HepG2 (cell line): ENCODE data around the gene PDGFB. TPM values are rescaled to one million over a fixed set of nuclear protein-coding genes. Genes with fewer than 3 reads are reported as not detected.

ENCODE experiments used
- E2F2 ChIP-seq: sonication (generic); formaldehyde crosslinking; IDR thresholded peaks from 2 replicates; pipeline ENCODE4 v1.4.0; 2020; ENCODE audit warnings: missing genetic modification reagents, borderline replicate concordance
- GRHL1 ChIP-seq: sonication (generic); formaldehyde crosslinking; conservative IDR thresholded peaks from 2 replicates; pipeline ENCODE4 v1.8.0; 2022; ENCODE audit warnings: missing genetic modification reagents
- KDM2A ChIP-seq: sonication (generic); formaldehyde crosslinking; IDR thresholded peaks from 2 replicates; pipeline ENCODE4 v1.4.0; 2020; ENCODE audit warnings: low read depth, missing genetic modification reagents, borderline replicate concordance
- NR2C2 ChIP-seq: sonication (generic); formaldehyde crosslinking; IDR thresholded peaks from 2 replicates; pipeline ENCODE4 v1.4.0; 2020; ENCODE audit warnings: missing genetic modification reagents, mild to moderate bottlenecking, moderate library complexity, borderline replicate concordance
- PLSCR1 ChIP-seq: sonication (generic); formaldehyde crosslinking; IDR thresholded peaks from 2 replicates; pipeline ENCODE4 v1.5.0; 2020; ENCODE audit warnings: missing genetic modification reagents, mild to moderate bottlenecking, borderline replicate concordance
- SMAD3 ChIP-seq: sonication (generic); formaldehyde crosslinking; IDR thresholded peaks from 2 replicates; pipeline ENCODE4 v1.4.0; 2020; ENCODE audit warnings: missing genetic modification reagents
- SRSF1 ChIP-seq: fragments of 200-400 bp; formaldehyde crosslinking; optimal IDR thresholded peaks from 2 replicates; pipeline ENCODE3; 2017; ENCODE audit warnings: mild to moderate bottlenecking, low read depth, low read length, moderate library complexity
- YY1 ChIP-seq: IDR thresholded peaks from 2 replicates; pipeline ENCODE4 v1.6.1; 2011; ENCODE audit warnings: low read length, low read depth, moderate library complexity, mild to moderate bottlenecking; ENCODE audit not compliant: insufficient read depth, insufficient replicate concordance
- ZFP1 ChIP-seq: IDR thresholded peaks from 2 replicates; pipeline ENCODE4 v1.6.1; 2016
- ZNF33A ChIP-seq: sonication (generic); formaldehyde crosslinking; IDR thresholded peaks from 2 replicates; pipeline ENCODE4 v1.5.1; 2020; ENCODE audit warnings: missing genetic modification reagents, mild to moderate bottlenecking, moderate library complexity, borderline replicate concordance
- ZNF841 ChIP-seq: sonication (generic); formaldehyde crosslinking; IDR thresholded peaks from 2 replicates; pipeline ENCODE4 v1.8.1; 2023; ENCODE audit warnings: missing genetic modification reagents, borderline replicate concordance
- polyA plus RNA-seq, 8 experiments: library from polyadenylated mRNA; depleted of rRNA in 3 of 8; stranded (reverse) in 7 of 8; unstranded in 1 of 8; fragments of >200 nt; fragmentation: Illumina TruSeq in 4 of 8; extraction: Trizol in 4 of 8; gene quantifications; 2 replicates each; pipeline versions ENCODE4 v1.2.1 to v1.2.3, GENCODE V29; 2011 to 2016; ENCODE audit warnings: low read depth in 4 of 8, missing spikeins in 1 of 8, mixed read lengths in 1 of 8; ENCODE audit not compliant: insufficient read depth in 1 of 8
- total RNA-seq, 5 experiments: library from RNA; depleted of rRNA; stranded (reverse); fragments of >200 nt; fragmentation: Illumina TruSeq; extraction: Trizol; gene quantifications; 2 replicates each; pipeline ENCODE4 v1.2.3, GENCODE V29; 2016; ENCODE audit warnings: low read depth in 1 of 5
- TF ChIP-seq, protein P1 (sequence below): sonication (generic); formaldehyde crosslinking; IDR thresholded peaks from 2 replicates; pipeline ENCODE4 v1.4.0; 2020; ENCODE audit warnings: missing genetic modification reagents, borderline replicate concordance
- TF ChIP-seq, protein P2 (sequence below): sonication (generic); formaldehyde crosslinking; IDR thresholded peaks from 2 replicates; pipeline ENCODE4 v1.4.0; 2020; ENCODE audit warnings: missing genetic modification reagents

Gene PDGFB
- total and polyA plus RNA-seq, 2 of the 13 experiments (the other 11 are each of a cell fraction or from before 2014, with no cell fraction given), result 1.4 to 10.1 TPM

- no peak for TF ChIP-seq PLSCR1 (CRISPR knock-in tag)
- TF ChIP-seq, protein P1, sequence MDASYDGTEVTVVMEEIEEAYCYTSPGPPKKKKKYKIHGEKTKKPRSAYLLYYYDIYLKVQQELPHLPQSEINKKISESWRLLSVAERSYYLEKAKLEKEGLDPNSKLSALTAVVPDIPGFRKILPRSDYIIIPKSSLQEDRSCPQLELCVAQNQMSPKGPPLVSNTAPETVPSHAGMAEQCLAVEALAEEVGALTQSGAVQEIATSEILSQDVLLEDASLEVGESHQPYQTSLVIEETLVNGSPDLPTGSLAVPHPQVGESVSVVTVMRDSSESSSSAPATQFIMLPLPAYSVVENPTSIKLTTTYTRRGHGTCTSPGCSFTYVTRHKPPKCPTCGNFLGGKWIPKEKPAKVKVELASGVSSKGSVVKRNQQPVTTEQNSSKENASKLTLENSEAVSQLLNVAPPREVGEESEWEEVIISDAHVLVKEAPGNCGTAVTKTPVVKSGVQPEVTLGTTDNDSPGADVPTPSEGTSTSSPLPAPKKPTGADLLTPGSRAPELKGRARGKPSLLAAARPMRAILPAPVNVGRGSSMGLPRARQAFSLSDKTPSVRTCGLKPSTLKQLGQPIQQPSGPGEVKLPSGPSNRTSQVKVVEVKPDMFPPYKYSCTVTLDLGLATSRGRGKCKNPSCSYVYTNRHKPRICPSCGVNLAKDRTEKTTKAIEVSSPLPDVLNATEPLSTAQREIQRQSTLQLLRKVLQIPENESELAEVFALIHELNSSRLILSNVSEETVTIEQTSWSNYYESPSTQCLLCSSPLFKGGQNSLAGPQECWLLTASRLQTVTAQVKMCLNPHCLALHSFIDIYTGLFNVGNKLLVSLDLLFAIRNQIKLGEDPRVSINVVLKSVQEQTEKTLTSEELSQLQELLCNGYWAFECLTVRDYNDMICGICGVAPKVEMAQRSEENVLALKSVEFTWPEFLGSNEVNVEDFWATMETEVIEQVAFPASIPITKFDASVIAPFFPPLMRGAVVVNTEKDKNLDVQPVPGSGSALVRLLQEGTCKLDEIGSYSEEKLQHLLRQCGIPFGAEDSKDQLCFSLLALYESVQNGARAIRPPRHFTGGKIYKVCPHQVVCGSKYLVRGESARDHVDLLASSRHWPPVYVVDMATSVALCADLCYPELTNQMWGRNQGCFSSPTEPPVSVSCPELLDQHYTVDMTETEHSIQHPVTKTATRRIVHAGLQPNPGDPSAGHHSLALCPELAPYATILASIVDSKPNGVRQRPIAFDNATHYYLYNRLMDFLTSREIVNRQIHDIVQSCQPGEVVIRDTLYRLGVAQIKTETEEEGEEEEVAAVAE, result peak; percentile 59; the same call in 1 of the 2 replicates
- no peak for TF ChIP-seq E2F2
- no peak for TF ChIP-seq ZNF841
- TF ChIP-seq, protein P2, sequence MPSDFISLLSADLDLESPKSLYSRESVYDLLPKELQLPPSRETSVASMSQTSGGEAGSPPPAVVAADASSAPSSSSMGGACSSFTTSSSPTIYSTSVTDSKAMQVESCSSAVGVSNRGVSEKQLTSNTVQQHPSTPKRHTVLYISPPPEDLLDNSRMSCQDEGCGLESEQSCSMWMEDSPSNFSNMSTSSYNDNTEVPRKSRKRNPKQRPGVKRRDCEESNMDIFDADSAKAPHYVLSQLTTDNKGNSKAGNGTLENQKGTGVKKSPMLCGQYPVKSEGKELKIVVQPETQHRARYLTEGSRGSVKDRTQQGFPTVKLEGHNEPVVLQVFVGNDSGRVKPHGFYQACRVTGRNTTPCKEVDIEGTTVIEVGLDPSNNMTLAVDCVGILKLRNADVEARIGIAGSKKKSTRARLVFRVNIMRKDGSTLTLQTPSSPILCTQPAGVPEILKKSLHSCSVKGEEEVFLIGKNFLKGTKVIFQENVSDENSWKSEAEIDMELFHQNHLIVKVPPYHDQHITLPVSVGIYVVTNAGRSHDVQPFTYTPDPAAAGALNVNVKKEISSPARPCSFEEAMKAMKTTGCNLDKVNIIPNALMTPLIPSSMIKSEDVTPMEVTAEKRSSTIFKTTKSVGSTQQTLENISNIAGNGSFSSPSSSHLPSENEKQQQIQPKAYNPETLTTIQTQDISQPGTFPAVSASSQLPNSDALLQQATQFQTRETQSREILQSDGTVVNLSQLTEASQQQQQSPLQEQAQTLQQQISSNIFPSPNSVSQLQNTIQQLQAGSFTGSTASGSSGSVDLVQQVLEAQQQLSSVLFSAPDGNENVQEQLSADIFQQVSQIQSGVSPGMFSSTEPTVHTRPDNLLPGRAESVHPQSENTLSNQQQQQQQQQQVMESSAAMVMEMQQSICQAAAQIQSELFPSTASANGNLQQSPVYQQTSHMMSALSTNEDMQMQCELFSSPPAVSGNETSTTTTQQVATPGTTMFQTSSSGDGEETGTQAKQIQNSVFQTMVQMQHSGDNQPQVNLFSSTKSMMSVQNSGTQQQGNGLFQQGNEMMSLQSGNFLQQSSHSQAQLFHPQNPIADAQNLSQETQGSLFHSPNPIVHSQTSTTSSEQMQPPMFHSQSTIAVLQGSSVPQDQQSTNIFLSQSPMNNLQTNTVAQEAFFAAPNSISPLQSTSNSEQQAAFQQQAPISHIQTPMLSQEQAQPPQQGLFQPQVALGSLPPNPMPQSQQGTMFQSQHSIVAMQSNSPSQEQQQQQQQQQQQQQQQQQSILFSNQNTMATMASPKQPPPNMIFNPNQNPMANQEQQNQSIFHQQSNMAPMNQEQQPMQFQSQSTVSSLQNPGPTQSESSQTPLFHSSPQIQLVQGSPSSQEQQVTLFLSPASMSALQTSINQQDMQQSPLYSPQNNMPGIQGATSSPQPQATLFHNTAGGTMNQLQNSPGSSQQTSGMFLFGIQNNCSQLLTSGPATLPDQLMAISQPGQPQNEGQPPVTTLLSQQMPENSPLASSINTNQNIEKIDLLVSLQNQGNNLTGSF (CRISPR knock-in tag), result no peak
- TF ChIP-seq ZFP1 (CRISPR knock-in tag), result peak; percentile 63; the same call in 1 of the 2 replicates
- TF ChIP-seq NR2C2 (CRISPR knock-in tag), result peak; percentile 85
- TF ChIP-seq YY1, result peak; percentile 50
- TF ChIP-seq ZNF33A (CRISPR knock-in tag), result no peak
- peak; percentile 63; the same call in 1 of the 2 replicates for TF ChIP-seq KDM2A
- peak; percentile 88 for TF ChIP-seq SMAD3 (CRISPR knock-in tag)
- no peak for TF ChIP-seq SRSF1
- no peak for TF ChIP-seq GRHL1
These were observed 70.1 kb downstream of the PDGFB start (continued) for GRCh38 chr22:39174498-39175352.
